ENCODE results near the gene LACC1.

DNA sequence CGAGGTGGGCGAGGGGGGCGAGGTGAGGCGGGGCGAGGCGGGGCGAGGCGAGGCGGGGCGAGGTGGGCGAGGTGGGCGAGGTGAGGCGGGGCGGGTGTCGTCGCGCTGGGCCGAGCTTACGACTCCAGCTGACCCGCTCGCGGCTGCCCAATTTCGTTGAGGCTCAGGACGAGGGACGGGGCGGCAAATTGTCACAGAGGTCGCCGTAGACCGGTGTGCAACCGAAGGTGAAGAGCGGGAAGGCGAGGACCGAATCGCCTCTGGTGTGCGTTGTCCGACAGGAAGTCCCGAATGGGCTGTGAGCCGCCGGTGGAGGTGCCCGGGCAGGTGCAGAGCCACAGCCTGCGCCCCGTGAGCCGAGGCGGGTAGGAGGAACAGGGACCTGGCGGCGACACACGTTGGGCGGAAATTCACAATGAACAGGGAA, at the start of gene LACC1:
- no peak for TF ChIP-seq CTCF (IDR thresholded peaks at IDR 0.05)
- no peak for TF ChIP-seq ZFX (IDR thresholded peaks at IDR 0.05; ENCODE audit: borderline replicate concordance)
